HepG2 (cell line): ENCODE measurements around the gene SEMA7A.

Experiments used
- NFIC ChIP-seq: IDR thresholded peaks from 2 replicates; pipeline ENCODE4 v1.6.1; 2012; ENCODE audit warnings: mild to moderate bottlenecking, low read length, inconsistent platforms
- POLR2A ChIP-seq, 2 experiments: IDR thresholded peaks; 2 replicates each; pipeline ENCODE4 v1.6.1; 2011; ENCODE audit warnings: low read depth in 2 of 2, low read length in 2 of 2, mild to moderate bottlenecking in 1 of 2, moderate library complexity in 1 of 2; ENCODE audit not compliant: insufficient read depth in 1 of 2
- ZNF274 ChIP-seq: sonication (generic); formaldehyde crosslinking; IDR thresholded peaks from 2 replicates; pipeline ENCODE4 v1.5.1; 2020; ENCODE audit warnings: mild to moderate bottlenecking, missing genetic modification reagents
- TF ChIP-seq, protein P1 (sequence below), 2 experiments: IDR thresholded peaks; 2 replicates each; pipeline ENCODE4 v1.6.1; 2011 to 2012; ENCODE audit warnings: low read length in 2 of 2, borderline replicate concordance in 1 of 2, low read depth in 1 of 2, mild to moderate bottlenecking in 1 of 2, moderate library complexity in 1 of 2
- TF ChIP-seq, protein P2 (sequence below): sonication (generic); formaldehyde crosslinking; IDR thresholded peaks from 2 replicates; pipeline ENCODE4 v1.4.0; 2020; ENCODE audit warnings: missing genetic modification reagents, borderline replicate concordance

DNA sequence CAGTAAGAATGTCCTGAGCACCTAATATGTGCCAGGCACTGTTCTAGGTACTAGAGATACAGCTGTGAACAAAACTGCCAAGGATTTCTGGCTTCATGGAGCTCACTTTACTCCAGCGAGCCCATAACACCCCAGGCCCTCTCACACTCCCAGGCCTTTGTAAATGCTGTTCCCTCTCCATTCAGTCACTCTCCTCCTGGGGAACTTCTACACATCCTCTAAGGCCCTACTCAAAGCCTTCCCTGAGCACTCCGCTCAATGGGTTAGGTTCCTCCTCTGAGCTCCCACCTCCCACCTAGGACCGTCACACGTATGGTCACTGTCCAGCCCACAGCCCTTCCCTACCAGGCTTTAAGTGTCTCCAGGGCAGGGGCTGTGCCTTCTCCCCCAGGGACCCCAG is 27.2 kb downstream of the SEMA7A start:
- TF ChIP-seq, protein P1, sequence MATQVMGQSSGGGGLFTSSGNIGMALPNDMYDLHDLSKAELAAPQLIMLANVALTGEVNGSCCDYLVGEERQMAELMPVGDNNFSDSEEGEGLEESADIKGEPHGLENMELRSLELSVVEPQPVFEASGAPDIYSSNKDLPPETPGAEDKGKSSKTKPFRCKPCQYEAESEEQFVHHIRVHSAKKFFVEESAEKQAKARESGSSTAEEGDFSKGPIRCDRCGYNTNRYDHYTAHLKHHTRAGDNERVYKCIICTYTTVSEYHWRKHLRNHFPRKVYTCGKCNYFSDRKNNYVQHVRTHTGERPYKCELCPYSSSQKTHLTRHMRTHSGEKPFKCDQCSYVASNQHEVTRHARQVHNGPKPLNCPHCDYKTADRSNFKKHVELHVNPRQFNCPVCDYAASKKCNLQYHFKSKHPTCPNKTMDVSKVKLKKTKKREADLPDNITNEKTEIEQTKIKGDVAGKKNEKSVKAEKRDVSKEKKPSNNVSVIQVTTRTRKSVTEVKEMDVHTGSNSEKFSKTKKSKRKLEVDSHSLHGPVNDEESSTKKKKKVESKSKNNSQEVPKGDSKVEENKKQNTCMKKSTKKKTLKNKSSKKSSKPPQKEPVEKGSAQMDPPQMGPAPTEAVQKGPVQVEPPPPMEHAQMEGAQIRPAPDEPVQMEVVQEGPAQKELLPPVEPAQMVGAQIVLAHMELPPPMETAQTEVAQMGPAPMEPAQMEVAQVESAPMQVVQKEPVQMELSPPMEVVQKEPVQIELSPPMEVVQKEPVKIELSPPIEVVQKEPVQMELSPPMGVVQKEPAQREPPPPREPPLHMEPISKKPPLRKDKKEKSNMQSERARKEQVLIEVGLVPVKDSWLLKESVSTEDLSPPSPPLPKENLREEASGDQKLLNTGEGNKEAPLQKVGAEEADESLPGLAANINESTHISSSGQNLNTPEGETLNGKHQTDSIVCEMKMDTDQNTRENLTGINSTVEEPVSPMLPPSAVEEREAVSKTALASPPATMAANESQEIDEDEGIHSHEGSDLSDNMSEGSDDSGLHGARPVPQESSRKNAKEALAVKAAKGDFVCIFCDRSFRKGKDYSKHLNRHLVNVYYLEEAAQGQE (IDR thresholded peaks at IDR 0.05; ENCODE audit: borderline replicate concordance in 1 of 2, low read depth in 1 of 2, low read length in 2 of 2): no peak
- TF ChIP-seq POLR2A (IDR thresholded peaks at IDR 0.05; ENCODE audit: insufficient read depth in 1 of 2, low read depth in 2 of 2, low read length in 2 of 2) (no peak), ZNF274 (CRISPR knock-in tag) (no peak), NFIC (no peak)
- TF ChIP-seq, protein P2, sequence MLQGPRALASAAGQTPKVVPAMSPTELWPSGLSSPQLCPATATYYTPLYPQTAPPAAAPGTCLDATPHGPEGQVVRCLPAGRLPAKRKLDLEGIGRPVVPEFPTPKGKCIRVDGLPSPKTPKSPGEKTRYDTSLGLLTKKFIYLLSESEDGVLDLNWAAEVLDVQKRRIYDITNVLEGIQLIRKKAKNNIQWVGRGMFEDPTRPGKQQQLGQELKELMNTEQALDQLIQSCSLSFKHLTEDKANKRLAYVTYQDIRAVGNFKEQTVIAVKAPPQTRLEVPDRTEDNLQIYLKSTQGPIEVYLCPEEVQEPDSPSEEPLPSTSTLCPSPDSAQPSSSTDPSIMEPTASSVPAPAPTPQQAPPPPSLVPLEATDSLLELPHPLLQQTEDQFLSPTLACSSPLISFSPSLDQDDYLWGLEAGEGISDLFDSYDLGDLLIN (CRISPR knock-in tag): no peak
